ENCODE data around the gene SYNDIG1. TPM values are rescaled to one million over a fixed set of nuclear protein-coding genes. Genes with fewer than 3 reads are reported as not detected.

SYNDIG1 gene
- total RNA-seq, 1 donor = not detected

GRCh38 chr20:24446811-24447210 lies 22.6 kb upstream of the SYNDIG1 start:
- no peak overlapping the region for H3K4me3 ChIP-seq (ENCODE audit: low read depth, low read length)
- no peak for DNase-seq (ENCODE audit: low read depth)
- TF ChIP-seq CTCF (IDR thresholded peaks at IDR 0.05; ENCODE audit: insufficient read depth, low read depth, low read length) = no peak

- DNase-seq (ENCODE audit: low read depth) = no peak
- no peak overlapping the region for H3K4me3 ChIP-seq (ENCODE audit: low read depth, low read length)
- TF ChIP-seq CTCF (IDR thresholded peaks at IDR 0.05; ENCODE audit: insufficient read depth, low read depth, low read length) = no peak
These were observed 21.3 kb upstream of the SYNDIG1 start for GRCh38 chr20:24448170-24448569.

- H3K4me3 ChIP-seq (ENCODE audit: low read depth, low read length) = no peak overlapping the region
- no peak for DNase-seq (ENCODE audit: low read depth)
- no peak for TF ChIP-seq CTCF (IDR thresholded peaks at IDR 0.05; ENCODE audit: insufficient read depth, low read depth, low read length)
These were observed 20.3 kb upstream of the SYNDIG1 start for GRCh38 chr20:24449026-24449720.

- H3K4me3 ChIP-seq (ENCODE audit: low read depth, low read length) = no peak overlapping the region
- no peak for TF ChIP-seq CTCF (IDR thresholded peaks at IDR 0.05; ENCODE audit: insufficient read depth, low read depth, low read length)
- DNase-seq (ENCODE audit: low read depth) = no peak
These were observed 19.3 kb upstream of the SYNDIG1 start for GRCh38 chr20:24450177-24450576.

- no peak overlapping the region for H3K4me3 ChIP-seq (ENCODE audit: low read depth, low read length)
- TF ChIP-seq CTCF (IDR thresholded peaks at IDR 0.05; ENCODE audit: insufficient read depth, low read depth, low read length) = no peak
- no peak for DNase-seq (ENCODE audit: low read depth)
These were observed 18.6 kb upstream of the SYNDIG1 start for GRCh38 chr20:24450624-24451376.

GRCh38 chr20:24451428-24451827 lies 18.0 kb upstream of the SYNDIG1 start:
- no peak overlapping the region for H3K4me3 ChIP-seq (ENCODE audit: low read depth, low read length)
- no peak for TF ChIP-seq CTCF (IDR thresholded peaks at IDR 0.05; ENCODE audit: insufficient read depth, low read depth, low read length)
- DNase-seq (ENCODE audit: low read depth) = no peak

All from fibroblast of villous mesenchyme (primary cell).